HG03469 (cell line): ENCODE results near the gene LHPP.

Experiments
- ATAC-seq: cut with Tn5 transposase; IDR thresholded peaks from one replicate; pipeline ENCODE4 v1.9.1; 2021; ENCODE audit warnings: mild to moderate bottlenecking, moderate library complexity, moderate number of reproducible peaks; ENCODE audit not compliant: unreplicated experiment

Gene LHPP

DNA sequence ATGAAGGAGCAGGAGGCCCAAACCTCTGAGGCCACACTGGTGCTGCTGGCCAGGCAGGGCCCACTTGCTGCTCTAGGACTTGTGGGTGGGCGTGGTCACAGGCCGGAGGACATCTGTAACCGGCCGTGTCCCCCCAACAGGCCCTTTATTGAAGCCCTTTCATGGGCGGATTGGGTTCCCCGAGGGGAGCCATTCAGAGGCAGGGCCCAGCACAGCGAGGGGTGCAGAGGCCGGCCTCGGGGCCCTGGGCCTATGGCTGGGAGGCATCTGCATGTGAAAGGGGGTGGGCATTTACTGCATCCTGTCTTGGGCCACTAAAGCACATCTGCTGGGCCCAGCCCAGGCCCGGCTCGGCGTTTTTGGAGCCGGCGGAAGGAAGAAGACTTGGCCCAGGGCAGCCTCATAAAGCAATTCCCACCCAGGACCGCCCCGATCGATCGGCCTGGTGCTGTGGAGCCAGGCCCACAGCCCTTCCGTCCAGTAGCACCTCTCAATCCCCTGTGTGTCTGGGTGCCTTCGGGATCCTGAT lies 8.4 kb downstream of the LHPP start:
- no peak for ATAC-seq

DNA sequence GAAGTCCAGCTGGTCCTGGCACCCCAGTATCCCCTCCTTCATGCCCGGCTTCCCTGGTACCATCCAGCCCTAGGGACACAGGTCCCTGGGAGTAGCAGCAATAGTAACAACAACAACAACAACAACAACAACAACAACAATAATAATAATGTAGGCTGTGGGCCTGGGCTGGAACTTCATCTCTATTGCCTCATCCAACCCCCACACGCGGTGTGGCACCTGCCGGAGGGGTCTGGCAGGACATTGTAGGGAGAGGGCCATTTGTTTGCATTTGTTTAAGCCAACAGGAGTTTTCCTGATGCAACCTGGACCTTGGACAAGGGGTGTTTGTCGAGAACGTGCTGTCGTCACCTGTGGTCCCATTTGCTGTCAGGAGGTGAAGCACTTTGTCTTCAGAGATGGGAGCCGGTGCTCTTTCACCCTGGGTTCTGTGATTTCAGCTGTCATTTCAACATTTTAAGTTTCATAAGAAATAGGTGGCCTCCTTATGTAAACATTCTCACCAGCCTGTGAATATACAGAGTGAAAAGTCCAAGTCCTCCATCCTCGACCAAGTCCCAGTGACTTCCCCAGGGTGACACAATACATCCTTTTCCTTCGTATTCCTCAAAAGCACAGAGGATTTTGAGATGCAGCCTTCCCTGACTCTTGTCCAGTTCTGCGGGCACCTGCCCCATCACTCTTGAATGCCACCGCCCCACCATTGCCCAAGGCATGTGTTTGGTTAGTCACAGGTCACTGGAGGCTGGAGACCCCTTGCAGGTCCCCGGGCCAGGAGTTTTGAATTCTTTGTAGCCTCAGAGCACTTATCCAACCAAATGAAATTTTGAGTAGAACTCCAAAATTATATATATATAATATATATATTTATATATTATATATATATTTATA lies 9.2 kb downstream of the LHPP start:
- ATAC-seq: no peak

DNA sequence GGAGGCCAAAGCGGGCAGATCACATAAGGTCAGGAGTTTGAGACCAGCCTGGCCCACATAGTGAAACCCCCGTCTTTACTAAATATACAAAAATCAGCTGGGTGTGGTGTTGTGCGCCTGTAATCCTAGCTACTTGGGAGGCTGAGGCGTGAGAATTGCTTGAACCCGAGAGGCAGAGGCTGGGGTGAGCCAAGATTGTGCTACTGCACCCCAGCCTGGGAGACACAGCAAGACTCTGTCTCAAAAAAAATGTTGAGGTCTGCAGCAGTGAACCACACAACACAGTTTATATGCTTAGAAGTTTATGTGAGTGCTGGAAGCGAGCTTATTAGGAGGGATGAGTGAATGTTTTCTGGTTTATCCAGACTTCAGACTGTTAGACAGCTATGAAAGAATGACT lies 10.4 kb downstream of the LHPP start:
- no peak for ATAC-seq

DNA sequence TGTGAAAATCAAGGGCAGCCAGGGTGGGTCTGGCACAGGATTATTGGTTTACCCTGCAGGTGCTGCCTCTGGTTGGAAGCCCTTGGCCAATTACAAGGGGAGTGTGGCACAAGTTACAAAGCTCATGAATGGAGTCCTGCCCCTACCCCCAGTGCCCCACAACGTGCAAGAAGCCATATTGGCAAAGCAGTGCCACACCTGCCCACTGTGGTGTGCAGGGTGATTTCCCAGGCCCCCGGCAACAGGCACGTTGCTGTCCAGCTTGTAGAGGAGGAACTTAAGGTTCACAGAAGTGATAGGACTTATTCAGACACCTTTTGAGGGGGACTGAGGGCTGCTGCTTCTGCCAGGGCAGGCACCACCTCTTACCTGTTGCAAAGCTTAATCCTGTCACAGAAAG lies 11.4 kb downstream of the LHPP start:
- ATAC-seq: no peak

DNA sequence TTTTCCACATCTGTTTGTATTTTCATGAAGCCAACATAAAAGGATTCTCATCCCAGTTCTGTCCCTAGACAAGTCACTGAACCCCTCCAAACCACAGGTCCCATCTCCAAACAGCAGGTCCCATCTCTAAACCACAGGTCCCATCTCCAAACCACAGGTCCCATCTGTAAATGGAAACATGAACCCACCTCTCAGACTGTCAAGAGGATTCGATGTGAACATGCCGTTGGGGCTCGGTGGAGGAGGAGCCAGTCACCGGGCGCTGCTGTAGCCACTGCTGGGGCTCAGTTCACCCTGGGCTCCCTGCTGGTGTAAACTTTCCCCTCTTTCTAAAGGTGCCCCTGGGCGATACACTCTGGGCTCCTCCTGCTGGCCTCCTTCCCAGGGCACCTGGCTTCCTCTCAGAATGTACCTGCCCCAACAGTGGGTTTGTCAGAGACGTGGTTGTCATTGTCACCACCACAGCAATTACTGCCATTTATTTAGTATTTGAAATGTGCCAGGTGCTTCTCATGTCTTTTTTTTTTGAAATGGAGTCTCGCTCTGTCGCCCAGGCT lies 13.0 kb downstream of the LHPP start:
- ATAC-seq: no peak

DNA sequence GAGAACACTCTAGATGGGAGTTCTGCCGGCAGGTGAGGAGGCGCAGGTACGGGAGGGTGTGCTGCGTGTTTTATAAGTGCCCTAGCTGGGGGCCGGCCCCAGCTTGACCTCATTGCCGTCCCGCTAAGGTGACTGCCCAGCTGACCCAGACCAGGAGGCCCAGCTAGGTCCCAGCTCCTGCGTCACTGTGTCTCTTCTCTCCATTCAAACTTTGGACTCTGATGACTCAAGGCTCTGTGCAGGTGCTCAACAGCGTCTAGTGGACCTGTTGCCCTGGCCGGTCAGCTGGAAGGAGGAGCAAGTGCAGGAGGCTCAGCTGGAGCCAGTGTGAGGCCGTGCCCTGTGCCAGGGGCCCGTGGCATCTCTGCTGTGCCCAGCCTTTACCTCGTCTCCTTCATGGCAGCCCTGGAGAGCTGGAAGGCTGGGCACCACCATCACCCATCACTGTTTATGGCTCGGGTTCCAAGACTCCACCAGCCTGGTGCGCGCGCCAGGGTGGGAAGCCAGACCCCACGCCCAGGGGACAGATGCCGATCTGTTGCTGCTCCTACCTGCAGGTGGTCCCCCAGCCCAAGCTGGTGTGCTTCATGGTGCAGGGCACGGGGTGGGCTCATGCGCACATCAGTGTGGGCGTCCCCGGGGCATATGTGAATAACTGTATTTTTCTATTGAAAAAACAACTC lies 14.6 kb downstream of the LHPP start:
- no peak for ATAC-seq

DNA sequence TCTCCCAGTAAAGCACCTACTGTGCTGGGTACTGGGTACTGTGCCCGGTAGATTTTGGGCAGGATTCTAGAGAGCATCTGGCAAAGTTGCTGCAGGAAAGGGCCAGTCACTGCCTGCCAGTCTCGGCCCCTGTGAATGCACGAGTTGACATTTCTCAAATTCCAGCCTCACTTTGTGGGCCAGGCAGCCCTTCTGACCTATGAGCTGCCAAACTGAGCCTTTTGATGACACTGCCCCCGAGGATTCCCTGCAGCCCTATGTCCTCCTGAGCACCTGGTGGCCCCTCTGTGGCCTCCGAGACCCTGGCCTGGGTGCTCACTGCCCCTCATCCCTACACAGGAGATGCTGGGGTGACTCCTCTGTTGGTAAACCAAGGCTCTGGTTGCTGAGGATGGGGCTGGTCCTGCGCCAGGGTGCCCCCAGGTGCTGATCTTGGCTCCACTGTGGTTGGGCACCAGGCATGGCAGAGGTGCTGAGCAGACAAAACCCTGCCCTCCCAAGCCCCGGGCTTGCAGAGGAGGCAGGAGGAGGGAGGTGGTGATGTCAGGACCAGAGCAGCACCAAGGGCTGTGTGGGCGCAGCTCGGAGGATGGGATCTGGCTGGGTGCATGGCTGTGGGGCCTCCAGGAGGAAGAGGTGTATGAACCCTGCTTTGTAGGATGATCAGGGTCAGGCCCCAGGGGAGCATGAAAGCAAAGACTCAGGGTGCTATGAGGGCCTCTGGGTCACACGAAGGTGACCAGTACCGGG lies 16.2 kb downstream of the LHPP start:
- ATAC-seq: no peak

DNA sequence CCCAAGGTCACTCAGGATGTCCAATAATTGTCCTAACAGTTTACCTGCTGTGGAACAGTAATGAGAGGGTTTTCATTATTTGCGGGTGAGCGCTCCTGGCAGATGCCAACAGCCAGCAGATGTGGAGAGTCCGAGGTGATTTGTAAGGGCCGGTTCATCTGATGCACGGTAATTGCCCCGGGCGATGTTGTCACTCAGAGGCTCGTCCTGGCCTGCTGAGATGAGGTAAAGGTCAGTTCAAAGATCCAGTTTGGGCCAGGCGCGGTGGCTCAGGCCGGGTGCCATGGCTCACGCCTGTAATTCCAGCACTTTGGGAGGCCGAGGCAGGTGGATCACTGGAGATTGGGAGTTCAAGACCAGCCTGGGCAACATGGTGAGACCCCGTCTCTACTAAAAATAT lies 16.9 kb downstream of the LHPP start:
- ATAC-seq: no peak

DNA sequence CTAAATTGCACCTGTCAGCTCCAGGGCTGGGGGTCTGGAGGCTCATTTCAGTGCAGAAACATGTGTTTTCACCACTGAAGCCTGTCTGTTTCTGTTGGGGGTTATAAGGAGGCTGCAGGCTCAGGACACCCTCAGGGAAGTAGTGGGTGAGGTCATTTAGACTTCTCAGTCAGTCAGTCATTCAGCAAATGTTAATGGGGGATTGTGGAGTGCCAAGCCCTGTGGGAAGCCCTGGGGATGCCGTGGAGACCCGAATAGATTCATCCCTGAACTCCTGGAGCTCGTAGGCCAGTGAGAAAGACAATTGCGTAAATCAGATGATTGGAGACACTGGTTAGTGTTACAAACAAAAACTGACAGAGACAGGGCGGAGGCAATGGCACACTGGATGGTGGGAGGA lies 19.2 kb downstream of the LHPP start:
- no peak for ATAC-seq

DNA sequence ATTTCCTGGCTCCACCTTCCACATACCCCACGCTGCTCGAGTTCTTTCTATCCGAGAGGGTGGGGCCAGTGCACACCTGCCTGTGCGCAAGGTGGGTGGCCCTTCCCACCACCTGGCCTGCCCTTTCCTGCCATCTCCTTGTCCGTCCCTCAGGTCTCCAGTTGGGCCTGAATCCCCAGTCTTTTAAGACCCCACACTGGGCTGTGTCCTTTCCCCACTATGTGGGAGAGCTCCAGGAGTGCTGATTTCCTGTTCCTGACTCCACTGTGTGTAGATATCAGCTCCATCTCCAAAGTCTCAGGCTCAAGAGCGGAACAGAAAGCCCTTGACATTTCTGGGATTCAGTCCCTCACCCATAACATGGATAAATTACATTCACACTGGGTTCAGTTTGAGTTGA lies 20.1 kb downstream of the LHPP start:
- ATAC-seq: no peak

DNA sequence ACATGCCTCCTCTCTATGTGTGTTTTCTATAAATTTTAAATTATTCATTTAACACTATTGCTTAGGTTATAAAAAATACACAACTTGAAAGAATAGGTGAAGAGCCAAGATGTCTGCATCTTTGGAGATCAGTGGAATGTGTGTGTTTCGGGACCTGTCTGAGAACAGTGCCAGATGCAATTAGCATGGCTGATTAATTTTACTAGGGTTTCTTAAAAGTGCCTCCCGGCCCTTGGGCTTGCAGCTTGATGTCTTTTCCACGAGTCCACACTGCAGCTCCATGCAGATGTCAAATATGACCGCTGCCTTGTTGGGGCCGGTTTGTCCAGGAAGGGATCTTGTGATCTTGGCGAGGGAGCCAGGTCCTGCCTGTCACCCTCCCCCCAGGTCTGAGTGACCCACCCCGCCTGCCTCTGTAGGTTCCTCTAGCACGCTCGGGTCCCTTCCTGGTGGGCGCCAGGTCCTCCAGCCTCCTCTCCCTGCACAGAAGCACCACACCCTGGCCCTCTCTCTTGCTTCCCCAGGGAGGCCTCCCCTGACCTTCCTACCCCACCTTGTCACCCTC lies 20.7 kb downstream of the LHPP start:
- no peak for ATAC-seq

DNA sequence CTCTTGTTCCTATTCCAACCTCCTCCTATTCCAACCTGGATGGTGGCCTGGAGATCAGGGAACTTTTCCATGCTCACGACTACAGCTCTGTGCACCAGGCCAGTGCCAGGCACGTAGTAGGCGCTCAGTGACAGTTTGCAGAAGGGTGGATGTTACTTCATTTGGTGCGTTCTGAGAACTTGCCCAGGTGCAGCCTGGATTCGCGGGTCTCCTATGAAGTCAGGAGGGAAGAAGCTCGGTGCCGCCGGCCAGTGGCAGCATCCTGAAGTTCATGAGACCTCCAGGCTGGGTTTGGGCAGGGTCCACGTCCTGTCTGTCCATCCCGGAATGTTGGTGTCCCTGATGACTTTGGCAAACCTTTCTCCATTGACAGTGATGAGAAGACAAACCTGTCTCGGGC lies 21.3 kb downstream of the LHPP start:
- no peak for ATAC-seq

DNA sequence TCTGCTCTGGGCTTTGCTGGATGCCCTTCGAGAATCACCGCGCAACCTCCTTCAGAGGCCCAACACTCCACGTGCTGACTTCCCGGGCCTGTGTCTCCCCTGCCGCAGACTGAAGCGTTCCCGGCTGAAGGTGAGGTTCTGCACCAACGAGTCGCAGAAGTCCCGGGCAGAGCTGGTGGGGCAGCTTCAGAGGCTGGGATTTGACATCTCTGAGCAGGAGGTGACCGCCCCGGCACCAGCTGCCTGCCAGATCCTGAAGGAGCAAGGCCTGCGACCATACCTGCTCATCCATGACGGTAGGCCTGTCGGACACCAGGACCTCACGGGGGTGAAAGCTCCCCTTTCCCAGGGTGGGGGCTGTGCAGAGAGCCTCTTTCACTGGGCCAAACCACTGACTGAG lies 22.4 kb downstream of the LHPP start:
- no peak for ATAC-seq

DNA sequence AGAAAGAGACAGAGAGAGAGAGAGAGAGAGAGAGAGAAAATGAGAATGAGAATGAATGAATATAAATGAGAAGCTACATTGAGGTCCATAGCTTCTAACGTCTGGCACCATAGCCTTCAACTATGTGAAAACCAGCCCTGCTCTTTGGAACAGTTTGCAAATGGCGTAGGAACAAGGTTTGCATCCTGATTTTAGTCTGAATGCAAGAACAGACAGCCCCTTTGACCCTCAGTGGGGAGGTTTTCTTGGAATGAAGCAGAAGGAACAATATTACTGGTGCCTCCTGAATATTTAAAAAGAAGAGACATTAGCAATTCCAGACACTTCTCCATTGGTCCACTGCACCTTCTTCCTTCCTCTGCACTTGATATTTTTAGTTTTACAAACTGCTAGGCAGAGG lies 23.0 kb downstream of the LHPP start:
- ATAC-seq: no peak

DNA sequence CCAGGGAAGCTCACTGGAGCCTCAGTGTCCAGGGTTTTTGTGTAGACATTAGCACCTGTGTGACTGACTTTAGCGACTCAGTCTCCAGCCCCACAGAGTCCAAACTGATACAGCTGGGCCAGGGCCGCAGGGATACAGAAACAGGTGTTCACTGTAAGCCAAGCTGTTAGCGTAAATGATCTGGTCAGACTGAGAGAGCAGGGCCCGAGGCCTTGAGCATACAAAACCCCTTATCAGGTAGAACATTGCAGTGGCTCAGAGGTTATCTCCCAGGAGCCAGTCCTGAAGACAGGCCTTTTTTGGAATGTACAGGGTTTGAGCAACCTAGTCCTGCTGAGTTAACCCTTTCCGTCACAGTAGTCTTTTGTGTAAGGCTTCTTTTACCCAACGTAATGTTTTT lies 25.0 kb downstream of the LHPP start:
- ATAC-seq: no peak

DNA sequence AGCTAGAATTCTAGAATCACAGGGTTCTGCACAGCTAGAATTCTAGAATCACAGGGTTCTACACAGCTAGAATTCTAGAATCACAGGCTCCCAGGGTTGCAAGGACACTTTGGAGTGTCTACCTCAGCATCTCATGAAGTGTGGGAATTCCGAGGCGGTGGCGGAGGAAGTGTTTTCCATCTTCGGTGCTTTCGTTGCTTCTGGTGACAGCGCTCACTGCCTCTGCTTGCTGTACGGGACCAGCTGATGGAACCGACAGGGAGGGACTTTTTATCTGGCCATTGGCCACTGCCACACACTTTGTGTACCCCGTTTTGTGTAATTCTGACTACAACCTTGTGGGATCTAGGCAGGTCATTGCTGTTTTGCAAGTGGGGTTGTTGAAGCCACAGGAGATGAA lies 29.5 kb downstream of the LHPP start:
- ATAC-seq: no peak

DNA sequence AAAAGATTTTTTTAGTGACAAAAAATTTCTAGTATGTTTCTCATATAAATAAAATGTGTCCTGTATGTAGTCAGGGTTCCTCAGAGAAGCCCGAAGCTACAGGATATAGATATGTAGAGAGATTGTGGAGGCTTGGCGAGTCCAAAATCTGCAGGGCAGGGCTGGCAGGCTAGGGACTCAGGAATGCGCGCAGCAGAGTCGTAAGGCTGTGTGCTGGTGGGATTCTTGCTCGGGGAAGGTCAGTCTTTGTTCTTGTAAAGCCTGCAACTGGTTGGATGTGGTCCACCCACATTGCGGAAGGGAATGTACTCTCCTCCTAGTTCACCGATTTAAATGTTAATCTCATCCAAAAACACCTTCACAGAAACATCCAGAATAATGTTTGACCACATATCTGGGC lies 30.6 kb downstream of the LHPP start:
- ATAC-seq: no peak

DNA sequence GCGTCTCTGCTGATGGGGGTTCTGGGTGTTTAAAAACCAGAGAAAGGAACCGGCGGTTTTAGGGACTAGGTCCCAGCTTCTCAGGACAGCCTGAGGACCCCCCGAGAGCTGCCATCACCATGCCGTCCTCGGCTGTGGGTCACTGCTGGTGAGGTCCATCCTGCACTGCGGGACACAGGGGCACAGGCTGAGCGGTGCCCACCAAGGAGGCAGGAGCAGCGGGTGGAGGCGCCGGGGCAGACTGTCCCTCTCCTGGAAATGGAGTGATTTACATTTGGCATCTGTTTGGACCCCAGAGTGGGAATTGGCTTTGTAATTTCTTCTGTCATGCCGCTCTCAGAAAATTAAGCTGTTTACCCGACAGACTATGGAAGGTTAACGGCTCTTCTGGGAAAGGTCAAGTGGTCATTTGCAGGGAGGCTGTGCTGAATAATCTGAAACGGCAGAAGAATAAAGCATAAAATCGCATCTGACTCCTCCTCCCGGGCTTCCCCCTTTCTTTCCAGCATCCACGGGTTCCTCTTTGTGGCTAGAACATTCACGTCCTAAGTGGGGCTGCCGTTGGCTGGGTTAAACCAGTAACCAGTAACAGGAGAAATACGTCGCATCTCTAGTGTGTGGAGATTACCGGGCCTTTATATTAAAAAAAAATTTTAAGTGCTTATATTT lies 31.7 kb downstream of the LHPP start:
- no peak for ATAC-seq

DNA sequence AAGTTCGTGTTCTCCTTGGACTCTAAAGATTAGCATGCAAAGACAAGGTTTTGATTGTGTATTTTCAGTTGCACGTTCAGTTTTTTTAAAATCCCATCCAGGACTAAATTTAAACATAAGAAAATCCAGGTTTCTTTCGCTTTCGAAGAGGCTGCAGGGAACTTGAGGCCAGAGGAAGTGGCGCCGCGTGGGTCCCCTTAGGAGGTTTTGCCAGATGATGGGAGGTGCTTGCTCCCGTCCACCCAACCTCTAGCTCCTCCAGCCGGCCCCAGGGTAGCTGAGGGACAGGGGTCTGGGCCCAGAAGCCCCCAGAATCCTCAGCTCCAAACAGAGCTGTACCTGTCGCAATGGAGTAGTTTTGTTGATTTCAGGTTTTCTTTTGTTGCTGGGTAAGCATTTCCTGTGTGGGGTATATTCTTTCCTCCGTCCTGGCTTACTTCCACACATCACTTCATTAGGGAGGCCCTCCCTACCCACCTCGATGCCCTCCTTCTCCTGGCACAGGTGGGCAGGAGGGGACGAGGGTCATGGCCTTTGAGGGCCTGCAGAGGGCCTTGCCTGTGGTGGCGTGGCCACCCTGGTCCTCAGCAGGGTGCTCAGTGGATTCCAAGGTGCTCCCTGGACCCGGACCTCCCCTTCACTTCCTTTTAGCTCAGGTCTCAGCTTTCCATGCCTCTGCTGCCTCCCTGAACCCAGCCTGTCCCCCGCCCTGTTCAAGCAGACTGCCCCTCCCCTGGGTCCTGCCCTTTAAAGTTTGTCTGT lies 32.6 kb downstream of the LHPP start:
- no peak for ATAC-seq

DNA sequence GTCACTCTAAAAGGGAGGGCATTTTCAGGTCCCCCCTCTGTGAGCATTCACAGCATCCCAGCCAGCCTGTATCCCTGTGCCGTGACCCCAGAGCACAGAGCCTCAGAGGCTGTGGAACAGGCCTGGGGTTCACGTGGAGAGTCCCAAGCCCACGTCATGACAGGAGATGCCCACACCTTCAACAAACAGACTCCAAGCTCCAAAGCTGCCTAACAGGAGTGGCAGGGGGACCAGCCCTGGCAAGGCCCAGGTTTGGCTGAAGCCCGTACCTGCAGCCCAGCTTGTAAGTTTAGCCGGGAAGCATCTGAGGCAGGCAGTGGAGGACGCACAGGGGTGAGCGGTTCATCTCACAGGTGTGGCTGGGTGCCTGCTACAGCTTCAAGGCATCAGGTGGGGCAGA lies 33.5 kb downstream of the LHPP start:
- ATAC-seq: no peak
